HT-29 (cell line): ENCODE measurements around the gene STAT5A. TPM values are rescaled to one million over a fixed set of nuclear protein-coding genes. Genes with fewer than 3 reads are reported as not detected.
"Not testable (repeated sequence)": the region's sequence is repeated elsewhere in the genome, so short reads cannot be mapped to it uniquely, and the experiment has no call there.

Experiments used
- DNase-seq: peaks from one replicate; pipeline ENCODE4 v3.0.0-alpha.2; 2015; ENCODE audit warnings: low spot score
- total RNA-seq: library from RNA; depleted of rRNA; stranded (reverse); fragments of >200 nt; shearing (Covaris generic); gene quantifications from 2 replicates; pipeline ENCODE4 v1.2.3, GENCODE V29; 2014

The STAT5A gene
- total RNA-seq, 1 experiment from 2014 or later: 11.7 TPM

DNA sequence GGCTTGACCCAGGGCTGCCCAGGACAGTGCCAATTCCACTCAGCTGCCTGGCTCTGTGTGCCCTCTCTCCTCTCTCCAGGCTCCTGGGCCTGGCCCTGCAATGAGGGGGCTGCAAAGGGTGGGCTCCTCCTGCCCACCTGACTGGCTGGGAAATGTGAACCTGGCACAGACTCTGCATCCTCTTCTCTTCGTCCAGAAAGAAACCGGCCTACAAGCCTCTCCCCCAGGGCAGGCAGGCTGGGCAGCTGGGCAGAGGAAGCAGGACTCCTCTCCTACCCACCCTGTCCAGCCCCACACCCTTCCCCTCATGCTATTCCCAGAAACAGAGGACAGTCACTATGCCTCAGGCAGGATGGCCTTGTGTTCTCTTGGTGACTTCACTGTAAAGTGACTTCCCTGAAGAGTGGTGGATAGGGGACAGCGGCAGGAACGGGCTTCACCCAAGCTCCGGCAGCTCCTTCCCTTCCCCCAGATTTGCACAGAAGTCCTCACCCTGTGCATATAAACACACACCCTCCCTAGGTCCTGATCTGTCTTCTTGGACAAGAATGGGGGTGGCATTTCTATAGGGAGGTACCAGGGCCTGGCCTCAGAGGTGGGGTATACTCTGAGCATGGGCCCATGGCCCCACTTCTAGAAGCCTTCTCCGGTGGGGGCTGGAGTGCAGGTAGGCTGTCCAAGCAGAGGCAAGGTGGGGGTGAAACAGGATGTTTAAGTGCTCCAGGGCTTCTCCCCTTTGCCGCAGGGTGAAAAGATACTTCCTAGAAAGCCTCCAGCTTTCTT lies 4.9 kb upstream of the STAT5A start:
- no peak for DNase-seq

DNA sequence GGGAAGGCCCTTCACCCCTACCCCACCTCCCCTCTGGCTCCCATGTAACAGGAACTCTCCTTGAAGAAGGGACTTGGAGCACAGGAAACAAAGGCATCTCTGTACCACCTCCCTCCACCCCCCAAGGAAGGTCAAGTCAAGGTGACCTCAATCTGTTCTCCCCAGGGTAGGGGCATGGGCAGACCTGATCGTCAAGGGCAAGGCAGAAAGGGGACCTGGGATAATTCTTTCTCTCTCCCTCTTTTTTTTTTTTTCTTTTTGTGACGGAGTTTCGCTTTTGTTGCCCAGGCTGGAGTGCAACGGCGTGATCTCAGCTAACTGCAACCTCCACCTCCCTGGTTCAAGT lies 4.3 kb upstream of the STAT5A start:
- DNase-seq: no peak

DNA sequence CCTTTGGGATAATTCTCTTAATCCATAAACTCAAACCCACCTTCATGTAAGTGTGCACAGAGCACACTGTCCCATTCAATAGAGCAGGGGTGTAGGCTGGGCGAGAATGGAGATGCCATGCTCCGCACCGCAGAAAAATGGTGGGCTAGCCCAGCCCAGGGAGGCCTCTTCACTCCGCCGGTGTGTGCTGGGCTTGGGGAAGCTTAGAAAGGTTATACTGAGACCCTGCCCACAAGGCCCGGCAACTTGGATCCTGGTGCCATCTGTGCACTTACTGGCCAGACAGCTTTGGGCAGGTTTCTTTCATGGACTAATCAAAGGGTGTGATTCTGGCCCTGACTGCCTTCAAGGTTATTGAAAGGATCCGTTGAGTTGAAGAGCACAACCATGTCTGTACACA lies 3.7 kb upstream of the STAT5A start:
- no peak for DNase-seq

DNA sequence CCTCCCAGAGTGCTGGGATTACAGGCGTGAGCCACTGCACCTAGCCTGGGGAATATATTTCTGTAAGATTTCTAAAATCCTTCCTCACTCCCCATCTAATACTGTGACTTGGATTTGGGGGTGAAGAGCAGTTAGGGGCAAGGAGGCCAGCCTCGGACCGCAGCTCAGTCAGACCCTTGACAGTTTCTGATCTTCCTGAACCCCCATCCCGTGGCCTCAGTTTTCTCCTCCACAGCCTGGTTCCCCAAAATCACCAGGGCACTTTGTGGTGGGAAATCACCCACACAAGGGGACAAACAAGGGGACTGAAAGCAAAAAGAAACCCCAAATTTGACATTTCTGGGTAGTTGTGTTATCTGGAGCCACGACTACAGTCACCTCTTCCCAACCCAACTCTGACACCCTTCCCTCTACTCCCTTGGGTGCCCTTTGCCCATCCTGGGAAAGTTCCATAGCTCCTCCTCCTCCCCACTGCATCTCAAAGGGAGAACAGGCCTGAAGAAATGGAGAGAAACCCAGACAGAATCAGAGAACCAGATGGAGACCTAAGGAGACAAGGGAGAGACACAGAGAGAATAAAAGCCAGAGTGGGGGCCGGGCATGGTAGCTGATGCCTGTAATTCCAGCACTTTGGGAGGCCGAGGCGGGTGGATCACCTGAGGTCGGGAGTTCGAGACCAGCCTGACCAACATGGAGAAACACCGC lies 2.8 kb upstream of the STAT5A start:
- DNase-seq: no peak

DNA sequence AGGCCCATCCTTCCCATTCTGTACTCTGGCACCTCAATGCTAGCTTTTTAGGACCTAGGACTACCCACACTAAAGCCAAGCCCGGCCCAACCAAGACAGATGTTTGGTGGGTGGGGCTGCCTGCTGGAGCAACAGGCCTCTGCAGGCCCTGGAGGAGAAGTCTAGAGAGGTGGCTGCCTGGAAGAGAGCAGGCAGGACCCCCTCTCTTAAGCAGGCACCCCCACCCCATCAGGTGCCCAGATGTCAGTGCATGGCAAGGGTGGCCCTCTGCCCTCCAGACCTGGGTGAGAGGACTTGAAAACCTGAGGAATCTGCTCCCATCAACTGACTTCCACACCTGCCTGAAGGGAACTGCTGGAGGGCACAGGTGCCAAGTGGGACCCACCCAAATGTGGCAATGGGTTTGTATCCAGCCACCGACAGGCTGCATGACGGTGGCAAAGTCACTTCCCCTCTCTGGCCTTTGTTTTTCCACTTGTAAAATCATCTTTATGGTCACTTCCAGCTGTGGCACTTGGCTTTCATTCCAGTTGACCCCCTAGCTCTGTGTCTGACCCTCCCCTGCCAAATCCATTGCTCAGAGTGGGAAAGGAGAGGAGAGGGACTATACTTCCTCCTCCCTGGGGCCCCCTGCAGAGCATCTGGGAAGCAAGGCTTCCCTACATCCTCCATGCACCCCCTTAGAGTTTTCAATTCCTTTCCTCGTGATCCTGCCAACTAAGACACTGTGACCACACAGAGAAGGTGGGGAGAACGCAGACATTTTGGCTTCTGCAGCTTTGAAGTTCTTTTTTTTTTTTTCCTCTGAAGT lies 1.7 kb upstream of the STAT5A start:
- no peak for DNase-seq

DNA sequence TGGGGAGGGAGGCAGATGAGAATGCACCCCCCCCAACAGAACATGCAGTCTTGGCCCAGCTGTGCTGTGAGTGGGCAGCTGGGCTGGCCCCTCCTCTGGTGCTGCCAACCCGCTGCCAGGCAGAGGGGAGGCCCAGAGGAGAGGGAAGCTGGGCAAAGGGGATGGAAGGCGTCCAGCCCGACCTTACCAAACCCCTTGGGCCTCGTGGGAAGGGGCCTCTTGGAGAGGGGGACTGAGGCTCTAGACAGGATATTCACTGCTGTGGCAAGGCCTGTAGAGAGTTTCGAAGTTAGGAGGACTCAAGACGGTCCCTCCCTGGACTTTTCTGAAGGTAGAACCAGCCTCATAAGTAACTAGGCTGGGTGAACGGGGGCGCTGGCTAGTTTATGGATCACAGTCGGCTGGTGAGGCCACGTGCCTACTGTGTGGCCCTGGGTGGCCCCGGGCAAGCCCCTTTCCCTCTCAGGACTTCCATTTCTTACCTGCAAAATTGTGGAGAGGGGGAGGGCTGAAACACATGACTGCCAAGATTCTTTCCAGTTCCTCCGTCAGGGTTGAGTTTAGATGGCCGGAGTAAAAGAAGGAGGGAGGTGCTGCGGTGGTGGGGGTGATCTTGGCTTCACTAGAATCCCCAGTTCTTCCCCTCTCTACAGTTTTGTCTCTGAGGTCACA lies 857 bp upstream of the STAT5A start:
- no peak for DNase-seq

DNA sequence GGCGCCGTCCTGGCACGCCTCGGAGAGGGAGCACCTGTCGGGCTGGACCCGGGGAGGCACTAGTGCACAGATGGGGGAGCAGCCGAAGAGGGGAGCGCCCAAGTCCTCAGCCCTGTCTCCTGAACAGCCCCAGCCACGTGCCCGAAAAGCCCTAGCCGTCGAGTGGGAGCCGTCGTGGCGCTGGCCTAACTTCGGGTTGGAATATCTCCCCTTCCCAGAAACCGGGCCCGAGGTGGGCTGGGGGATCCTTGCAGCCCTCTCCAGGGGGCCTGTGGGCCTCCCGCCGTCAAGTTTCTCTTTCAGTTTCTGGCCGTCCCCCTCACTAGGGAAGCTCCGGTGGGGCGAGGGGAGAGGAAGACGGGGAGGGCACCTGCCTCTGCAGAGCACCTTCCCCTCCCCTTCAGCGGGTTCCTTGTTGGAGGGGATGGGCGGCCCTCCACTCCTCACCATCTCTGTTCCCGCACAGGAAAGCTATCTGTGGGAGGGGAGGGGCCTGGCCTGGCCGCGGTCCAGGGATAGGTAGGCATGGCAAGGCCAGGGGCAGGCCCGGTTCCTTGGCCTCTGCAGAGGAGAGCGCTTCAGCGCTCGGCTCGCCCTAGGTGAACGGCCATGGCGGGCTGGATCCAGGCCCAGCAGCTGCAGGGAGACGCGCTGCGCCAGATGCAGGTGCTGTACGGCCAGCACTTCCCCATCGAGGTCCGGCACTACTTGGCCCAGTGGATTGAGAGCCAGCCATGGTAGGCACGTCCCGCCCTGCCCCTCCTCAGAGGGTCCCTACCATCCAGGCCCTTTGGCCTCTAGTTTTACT lies 709 bp downstream of the STAT5A start:
- DNase-seq: no peak

DNA sequence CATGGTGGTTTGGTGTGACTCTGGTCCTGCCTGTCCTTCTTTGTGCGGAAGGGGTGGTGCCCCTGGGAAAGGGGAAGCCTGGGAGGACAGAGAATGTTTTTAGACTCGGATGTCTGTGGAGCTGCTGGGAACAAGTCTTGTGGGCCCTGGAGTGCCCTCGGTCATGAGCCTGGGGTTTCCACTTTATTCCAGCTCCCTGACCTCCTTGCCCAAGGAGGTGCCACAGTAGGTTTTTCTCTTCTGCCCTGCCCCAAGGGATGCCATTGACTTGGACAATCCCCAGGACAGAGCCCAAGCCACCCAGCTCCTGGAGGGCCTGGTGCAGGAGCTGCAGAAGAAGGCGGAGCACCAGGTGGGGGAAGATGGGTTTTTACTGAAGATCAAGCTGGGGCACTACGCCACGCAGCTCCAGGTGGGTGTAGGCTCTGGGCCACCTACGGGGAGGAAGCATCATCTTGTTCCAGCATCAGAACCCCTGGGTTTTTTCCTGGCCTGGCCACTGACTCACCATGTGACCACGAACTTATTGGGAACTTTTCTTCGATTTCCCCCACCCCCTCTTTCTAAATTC lies 1.4 kb downstream of the STAT5A start:
- DNase-seq: no peak

DNA sequence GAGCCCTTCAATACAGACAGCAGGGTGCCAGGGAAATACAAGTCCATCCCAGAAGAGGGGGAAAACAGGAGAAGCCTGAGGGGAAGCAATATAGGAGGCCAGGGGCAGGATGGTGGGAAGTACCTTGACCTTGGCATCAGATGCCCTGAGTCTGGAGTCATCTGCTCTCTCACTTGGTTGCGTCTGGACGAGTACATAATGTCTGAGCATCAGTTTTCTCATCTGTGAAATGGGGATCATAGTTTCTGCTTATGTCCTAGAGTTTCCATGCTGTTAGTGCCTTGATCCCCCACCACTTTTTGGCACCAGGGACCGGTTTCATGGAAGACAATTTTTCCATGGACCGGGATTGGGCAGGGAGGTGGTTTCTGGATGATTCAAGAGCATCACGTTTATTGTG lies 2.3 kb downstream of the STAT5A start:
- DNase-seq: no peak

DNA sequence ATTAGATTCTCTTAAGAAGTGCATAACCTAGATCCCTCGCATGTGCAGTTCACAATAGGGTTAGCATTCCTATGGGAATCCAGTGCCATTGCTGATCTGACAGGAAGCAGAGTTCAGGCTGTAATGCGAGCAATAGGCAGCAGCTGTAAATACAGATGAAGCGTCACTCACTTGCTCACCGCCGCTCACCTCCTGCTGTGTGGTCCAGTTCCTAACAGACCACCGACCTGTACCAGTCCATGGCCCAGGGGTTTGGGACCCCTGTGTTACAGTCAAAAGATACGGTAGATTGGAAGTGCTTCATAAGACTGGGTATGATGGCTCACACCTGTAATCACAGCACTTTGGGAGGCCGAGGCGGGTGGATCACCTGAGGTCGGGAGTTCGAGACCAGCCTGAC lies 2.8 kb downstream of the STAT5A start:
- no peak for DNase-seq

DNA sequence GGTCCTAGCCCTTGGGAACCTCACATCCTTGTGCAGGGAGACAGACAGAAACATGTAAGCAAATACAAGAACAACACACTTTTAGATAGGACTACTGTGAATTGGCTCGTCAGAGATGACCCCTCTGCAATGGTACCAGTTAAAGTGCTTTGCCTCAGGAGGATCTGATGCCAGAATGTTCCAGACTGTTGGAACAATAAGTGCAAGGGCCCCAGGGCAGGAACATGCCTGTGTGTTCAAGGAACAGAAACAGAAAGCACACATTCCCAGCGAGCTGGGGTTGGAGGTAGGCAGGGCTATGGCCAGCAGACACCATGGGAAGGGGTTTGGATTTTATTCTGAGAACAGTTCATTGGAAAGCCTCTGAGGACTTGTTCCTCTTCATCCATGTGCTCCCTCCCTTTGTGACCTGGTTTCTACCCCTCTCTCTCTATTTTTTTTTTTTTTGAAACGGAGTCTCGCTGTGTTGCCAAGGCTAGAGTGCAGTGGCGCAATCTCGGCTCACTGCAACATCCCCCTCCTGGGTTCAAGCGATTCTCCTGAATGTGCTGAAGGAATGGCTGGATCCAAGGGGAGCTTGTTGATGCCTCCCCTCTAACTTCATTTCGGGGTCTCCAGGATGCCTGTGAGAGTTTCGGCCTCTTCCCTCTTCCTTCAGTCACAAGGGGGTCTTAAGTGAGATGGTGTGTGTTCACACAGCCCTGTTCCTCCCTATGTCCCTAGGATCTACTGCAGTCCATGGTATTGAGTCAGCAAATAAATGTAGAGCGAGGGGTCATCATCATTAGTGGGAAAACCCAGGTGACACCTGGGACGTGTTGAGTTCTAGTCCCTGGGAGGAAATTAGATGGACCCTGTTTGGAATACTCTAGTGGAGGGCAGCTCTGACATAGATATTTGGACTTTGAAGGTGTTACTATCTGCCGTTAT lies 6.4 kb downstream of the STAT5A start:
- no peak for DNase-seq

DNA sequence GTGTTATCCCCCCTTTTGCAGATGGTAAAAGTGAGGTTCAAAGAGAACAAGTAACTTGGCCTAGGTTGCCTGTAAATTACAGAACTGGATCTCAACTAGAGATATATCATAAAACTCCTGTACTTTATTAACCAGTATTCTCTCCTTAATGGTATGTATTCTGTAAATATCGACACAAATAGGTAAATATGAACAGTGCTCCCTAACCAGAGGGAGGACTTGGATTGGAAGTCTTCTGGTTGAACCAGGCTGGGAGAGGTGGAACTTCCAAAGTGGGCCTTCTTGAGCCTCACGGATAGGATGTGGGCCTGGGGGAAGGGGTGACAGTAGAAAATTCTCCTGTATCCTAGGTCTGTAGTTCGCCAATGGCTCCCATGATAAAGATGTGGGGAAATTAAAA lies 7.7 kb downstream of the STAT5A start:
- no peak for DNase-seq

DNA sequence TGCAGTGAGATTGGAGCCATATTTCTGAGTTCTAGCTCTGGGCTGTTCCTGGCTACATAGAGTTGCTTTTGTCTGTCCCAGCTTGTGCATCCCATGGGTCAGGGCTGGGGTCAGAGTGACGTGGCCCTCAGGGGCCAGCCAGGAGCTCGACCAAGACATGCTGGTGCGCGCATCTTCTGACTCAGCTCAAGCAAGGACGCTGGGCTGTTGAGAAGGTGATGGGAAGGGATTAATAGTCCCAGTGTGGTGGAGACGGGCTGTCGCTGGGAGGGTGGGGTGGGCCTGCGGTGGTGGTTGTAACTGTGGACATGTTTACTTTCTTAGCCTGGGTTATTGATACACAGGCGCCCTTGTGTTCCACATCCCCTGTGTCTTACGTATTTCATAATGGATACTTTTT lies 9.5 kb downstream of the STAT5A start:
- not testable (repeated sequence) for DNase-seq

DNA sequence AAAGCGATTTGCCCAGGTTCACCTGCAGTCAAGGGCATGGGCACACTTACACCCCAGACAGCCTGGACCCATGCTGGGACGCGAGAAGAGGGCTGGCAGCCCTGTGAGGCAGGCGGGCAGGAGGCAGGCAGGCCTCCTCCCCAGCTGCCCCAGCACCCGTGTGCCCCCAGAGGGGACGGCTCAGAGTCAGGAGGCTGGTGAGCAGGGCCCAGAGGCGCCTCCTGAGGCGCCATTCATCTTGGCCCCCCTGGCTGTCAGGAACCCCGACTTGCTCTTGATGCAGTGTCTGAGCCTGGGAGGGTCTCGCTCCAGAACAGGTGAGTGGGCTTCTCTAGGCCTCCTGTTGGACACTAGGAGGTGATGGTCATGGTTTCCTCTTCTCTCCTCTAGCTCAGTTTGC lies 11.1 kb downstream of the STAT5A start:
- DNase-seq: not testable (repeated sequence)

DNA sequence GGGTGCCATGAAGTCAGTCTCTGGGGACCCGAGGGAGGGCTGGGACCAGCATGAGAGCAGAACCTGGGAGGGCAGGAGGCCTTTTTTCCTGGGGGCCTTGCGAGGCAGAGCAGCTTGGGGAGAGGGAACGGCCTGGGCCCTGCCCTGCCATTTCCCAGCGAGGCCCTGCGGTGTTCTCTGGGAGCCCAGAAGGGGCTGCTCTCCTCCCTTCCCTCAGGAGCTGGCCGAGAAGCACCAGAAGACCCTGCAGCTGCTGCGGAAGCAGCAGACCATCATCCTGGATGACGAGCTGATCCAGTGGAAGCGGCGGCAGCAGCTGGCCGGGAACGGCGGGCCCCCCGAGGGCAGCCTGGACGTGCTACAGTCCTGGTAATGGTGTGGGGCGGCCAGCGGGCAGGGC lies 11.6 kb downstream of the STAT5A start:
- DNase-seq: not testable (repeated sequence)

DNA sequence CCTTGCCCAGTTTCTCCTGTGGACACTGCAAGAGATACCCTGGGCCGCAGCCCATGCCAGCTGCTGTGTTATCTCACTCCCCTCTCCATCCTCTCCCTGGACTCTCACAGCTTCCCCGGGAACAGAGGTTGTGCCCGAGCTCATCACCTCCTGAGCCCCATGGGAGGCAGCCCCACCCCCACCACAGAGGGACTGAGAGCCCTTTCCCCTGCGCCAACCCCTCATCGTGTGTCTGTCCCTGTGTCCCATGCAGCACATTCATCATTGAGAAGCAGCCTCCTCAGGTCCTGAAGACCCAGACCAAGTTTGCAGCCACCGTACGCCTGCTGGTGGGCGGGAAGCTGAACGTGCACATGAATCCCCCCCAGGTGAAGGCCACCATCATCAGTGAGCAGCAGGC lies 12.7 kb downstream of the STAT5A start:
- DNase-seq: no peak

DNA sequence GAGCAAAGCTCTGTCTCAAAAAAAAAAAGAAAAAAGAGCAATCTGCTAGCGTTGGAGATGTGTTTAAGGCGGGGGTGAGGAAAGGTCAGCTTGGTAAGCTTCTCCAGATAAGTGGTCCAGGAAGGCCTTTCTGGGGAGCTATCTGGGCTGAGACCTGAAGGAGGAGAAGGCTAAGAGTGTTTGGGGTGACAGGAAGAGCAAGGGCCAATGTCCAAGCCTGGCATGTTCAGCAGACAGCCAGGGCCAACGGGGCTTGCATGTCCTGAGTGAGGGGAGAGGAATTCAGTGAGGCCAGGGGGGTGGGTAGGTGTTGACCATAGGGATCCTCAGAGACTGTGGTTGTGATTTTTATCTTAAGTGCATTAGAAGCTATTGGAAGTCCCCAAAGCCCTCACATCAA lies 15.4 kb downstream of the STAT5A start:
- DNase-seq: no peak

DNA sequence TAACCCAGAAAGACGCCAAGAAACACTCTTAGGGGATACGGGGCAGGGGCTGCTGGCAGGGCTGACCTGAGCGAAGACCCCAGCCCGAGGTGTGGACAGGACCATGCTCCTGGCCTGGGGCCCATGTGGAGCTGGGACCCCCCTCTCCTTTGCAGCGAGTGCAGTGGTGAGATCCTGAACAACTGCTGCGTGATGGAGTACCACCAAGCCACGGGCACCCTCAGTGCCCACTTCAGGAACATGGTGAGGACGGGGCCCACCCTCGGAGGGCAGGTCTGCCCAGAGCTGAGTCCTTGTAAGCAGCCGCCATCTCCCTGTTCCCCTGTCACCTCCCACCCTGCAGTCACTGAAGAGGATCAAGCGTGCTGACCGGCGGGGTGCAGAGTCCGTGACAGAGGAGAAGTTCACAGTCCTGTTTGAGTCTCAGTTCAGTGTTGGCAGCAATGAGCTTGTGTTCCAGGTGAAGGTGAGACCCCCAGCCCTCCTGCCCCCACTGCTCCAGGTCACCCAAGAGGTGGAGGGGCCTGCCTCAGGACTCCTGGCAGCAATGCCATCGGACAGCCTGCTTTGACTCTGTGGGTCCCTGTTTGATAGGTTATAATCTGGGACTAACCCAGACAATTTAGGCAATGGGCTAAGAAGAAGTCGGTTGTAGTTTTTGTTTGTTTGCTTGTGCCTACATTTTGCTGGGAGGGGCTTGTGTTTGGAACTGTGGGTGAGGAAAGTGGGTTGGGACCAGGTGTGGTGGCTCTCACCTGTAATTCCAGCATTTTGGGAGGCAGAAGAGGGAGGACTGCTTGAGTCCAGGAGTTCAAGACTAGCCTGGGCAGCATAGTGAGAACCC lies 16.1 kb downstream of the STAT5A start:
- DNase-seq: no peak

DNA sequence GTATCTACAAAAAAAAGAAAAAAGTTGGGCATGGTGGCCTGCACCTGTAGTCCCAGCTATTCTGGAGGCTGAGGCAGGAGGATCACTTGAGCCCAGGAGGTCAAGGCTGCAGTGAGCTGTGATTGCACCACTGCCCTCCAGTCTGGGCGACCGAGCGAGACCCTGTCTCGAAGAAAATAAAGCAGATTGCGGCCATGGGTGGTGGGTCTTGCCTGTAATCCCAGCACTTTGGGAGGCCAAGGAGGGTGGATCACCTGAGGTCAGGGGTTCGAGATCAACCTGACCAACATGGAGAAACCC lies 16.7 kb downstream of the STAT5A start:
- not testable (repeated sequence) for DNase-seq
